Vagina (tissue), 2 donors: ENCODE results near the gene MMP28.

Source experiments
- CTCF ChIP-seq, 3 experiments: fragments of 450-650 bp in 2 of 3; fragments of 200-600 bp in 1 of 3; sonication (generic) in 1 of 3; IDR thresholded peaks; one replicate each; pipeline ENCODE4 v1.5.1; 2017 to 2019; ENCODE audit warnings: antibody characterized with exemption in 3 of 3, mild to moderate bottlenecking in 2 of 3, moderate library complexity in 2 of 3
- POLR2A ChIP-seq, 2 donors: fragments of 450-650 bp; IDR thresholded peaks; one replicate each; pipeline ENCODE4 v1.6.1; 2017; ENCODE audit warnings: antibody characterized with exemption in 2 of 2, mild to moderate bottlenecking in 2 of 2, moderate library complexity in 2 of 2

GRCh38 chr17:35742896-35743477 is 52.5 kb downstream of the MMP28 start:
- TF ChIP-seq CTCF (IDR thresholded peaks at IDR 0.05), result no peak
- TF ChIP-seq POLR2A (IDR thresholded peaks at IDR 0.05), result no peak
